Effector memory CD8-positive, alpha-beta T cell (primary cell): ENCODE results near the gene CISH.

Source experiments
- ATAC-seq: fragments of 150-1000 bp; cut with Tn5 transposase; replicated peaks from 2 replicates; pipeline ENCODE4 v1.10.0; 2021; ENCODE audit warnings: mild to moderate bottlenecking, moderate library complexity
- DNase-seq, 3 experiments: peaks; one replicate each; pipeline ENCODE4 v3.0.0; 2021
- H3K27ac Mint-ChIP-seq, 2 donors: one replicate each; pipeline ENCODE4 v1.8.0; 2022; ENCODE audit warnings: mild to moderate bottlenecking in 2 of 2, mixed read lengths in 2 of 2, moderate library complexity in 2 of 2
- H3K27me3 Mint-ChIP-seq, 2 donors: one replicate each; pipeline ENCODE4 v1.8.0; 2022; ENCODE audit warnings: mixed read lengths in 2 of 2
- H3K36me3 Mint-ChIP-seq: one replicate; pipeline ENCODE4 v1.8.0; 2022; ENCODE audit warnings: mild to moderate bottlenecking, moderate library complexity, mixed read lengths; ENCODE audit not compliant: insufficient read depth
- H3K4me1 Mint-ChIP-seq, 2 donors: one replicate each; pipeline ENCODE4 v1.8.0; 2022; ENCODE audit warnings: low read depth in 2 of 2, mixed read lengths in 2 of 2
- H3K4me3 Mint-ChIP-seq, 2 donors: one replicate each; pipeline ENCODE4 v1.8.0; 2022; ENCODE audit warnings: mild to moderate bottlenecking in 2 of 2, mixed read lengths in 2 of 2, moderate library complexity in 2 of 2
- H3K9me3 Mint-ChIP-seq, 2 donors: one replicate each; pipeline ENCODE4 v1.8.0; 2022; ENCODE audit warnings: mixed read lengths in 2 of 2
- total RNA-seq, 9 experiments: gene quantifications; one replicate each; lab custom pipeline; 2026; lab: John Stamatoyannopoulos, UW

Gene CISH
- 14.0 to 424 (median 210) reads per million in 9 experiments for total RNA-seq

DNA sequence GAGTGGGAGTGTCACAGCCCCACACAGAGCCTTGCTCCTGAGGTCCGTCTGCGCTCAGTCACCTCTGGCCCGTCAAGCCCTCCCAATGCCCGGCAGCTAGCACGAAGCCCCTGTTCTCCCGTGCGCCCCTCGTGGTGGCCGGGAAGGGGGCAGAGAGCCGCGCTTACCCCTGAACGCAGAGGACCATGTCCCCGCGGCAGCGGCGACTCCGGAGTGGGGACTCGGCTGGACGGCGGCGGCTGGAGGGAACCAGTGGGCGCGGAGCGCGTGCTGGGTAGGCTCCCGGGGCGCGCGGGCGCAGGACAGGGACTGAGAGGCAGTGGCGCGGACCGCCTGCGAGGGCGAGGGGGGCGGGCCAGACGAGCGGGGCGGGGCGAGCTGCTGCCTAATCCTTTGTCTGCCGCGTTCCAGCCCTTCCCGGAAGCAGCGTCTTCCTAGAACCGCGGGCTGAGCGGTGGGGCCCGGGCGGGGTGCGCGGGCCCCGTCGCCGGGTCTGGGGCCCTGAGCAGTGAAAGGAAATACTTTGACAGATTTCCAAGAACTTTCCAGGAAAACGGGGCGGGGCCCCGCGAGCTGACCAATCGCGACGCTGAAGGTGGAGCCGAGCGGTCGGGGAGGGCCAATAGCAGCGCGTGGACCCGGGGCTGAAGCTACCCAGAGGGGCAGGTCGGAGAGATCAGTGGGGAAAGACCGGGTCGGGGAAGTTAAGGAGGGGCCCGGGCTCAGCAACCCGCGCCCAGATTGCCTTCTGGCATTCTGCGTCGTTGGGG, at the start of gene CISH:
TSS of gene CISH (minus strand) at position 311 of the 770 bp plus-strand sequence. CDS start at position 187, 124 bp downstream.
- Mint-ChIP-seq H3K27me3 (no peaks in the 10 kb centered on the region), H3K36me3 (peaks cover 63% of the 10 kb centered on the region), H3K4me3 (peak within 1 kb of the TSS; percentile 97 to 99), H3K4me1 (peaks cover 75 to 76% of the 10 kb centered on the region in 2 donors), H3K9me3 (no peaks in the 10 kb centered on the region), H3K27ac (peak within 1 kb of the TSS; percentile 96 to 97)
- peak; percentile 84 to 89 (median 87) for DNase-seq
- peak; percentile 67 for ATAC-seq

GRCh38 chr3:50660386-50660785, 48.8 kb upstream of the CISH start:
- no peak overlapping the region for H3K27ac Mint-ChIP-seq
- H3K4me1 Mint-ChIP-seq = peaks cover 4% of the 10 kb centered on the region in 2 donors
- no peak for ATAC-seq
- H3K4me3 Mint-ChIP-seq = no peak overlapping the region
- H3K9me3 Mint-ChIP-seq = no peaks in the 10 kb centered on the region
- no peak for DNase-seq
- peaks cover 5 to 9% of the 10 kb centered on the region in 2 donors for H3K27me3 Mint-ChIP-seq
- no peaks in the 10 kb centered on the region for H3K36me3 Mint-ChIP-seq

GRCh38 chr3:50658831-50659230, 47.3 kb upstream of the CISH start:
- no peak overlapping the region for H3K27ac Mint-ChIP-seq
- H3K36me3 Mint-ChIP-seq = no peaks in the 10 kb centered on the region
- H3K27me3 Mint-ChIP-seq = peaks cover 5 to 9% of the 10 kb centered on the region in 2 donors
- no peak for DNase-seq
- no peak for ATAC-seq
- H3K9me3 Mint-ChIP-seq = no peaks in the 10 kb centered on the region
- peaks cover 2 to 3% of the 10 kb centered on the region in 2 donors for H3K4me1 Mint-ChIP-seq
- H3K4me3 Mint-ChIP-seq = no peak overlapping the region

DNA sequence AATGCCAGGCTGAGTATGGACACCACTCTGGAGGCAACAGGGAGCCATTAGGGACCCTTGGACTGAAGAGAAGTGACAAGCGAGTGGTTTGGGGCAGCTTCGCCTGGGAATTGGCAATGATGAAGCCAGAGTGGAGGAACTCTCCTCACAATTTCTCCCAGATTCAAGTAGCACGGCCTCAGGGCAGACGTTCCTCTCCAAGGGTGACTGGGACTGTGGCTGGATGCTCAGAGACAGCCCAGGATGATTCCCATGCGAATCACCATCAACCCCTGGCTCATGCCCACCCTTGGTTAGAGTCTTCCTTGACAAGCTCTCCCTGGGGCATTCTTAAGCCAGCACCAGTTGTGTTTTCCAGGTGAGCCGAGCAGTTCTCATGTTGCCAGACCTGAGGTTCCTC, 46.8 kb upstream of the CISH start:
- no peak for ATAC-seq
- DNase-seq = no peak
- H3K36me3 Mint-ChIP-seq = no peaks in the 10 kb centered on the region

GRCh38 chr3:50657816-50658215, 46.2 kb upstream of the CISH start:
- Mint-ChIP-seq H3K27ac (peak overlapping the region in 1 of 2 donors; percentile 12), H3K9me3 (no peaks in the 10 kb centered on the region), H3K4me3 (no peak overlapping the region), H3K36me3 (no peaks in the 10 kb centered on the region), H3K27me3 (peaks cover 5 to 9% of the 10 kb centered on the region in 2 donors), H3K4me1 (peaks cover 3 to 4% of the 10 kb centered on the region in 2 donors)
- ATAC-seq = no peak
- DNase-seq = no peak

More for the DNA sequence above, 46.8 kb upstream of the CISH start:
- no peak overlapping the region for H3K4me3 Mint-ChIP-seq
- peaks cover 2 to 3% of the 10 kb centered on the region in 2 donors for H3K4me1 Mint-ChIP-seq
- peaks cover 5 to 9% of the 10 kb centered on the region in 2 donors for H3K27me3 Mint-ChIP-seq
- H3K27ac Mint-ChIP-seq = peak overlapping the region in 1 of 2 donors; percentile 12
- no peaks in the 10 kb centered on the region for H3K9me3 Mint-ChIP-seq

DNA sequence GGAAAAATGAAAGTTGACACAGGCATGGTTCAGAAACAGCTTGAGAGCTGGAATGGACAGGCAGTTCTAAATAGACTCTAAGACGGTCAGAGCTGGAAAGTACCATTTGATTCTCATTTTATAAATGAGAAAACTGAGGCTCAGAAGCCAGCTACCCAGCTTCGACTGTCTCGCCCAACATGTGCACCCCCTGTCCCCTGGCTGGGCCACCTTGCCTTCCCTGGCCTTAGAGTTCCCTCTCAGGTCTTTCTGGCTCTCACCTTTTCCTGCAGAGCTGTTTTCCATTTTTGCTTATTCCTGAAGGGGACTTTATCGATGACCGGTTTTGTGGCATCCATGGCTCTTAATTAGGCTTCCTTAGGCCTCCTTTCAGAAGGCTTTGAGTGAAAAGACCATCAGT, 45.8 kb upstream of the CISH start:
- DNase-seq = no peak
- ATAC-seq = no peak
- peaks cover 5 to 9% of the 10 kb centered on the region in 2 donors for H3K27me3 Mint-ChIP-seq
- no peak overlapping the region for H3K4me3 Mint-ChIP-seq
- H3K9me3 Mint-ChIP-seq = no peaks in the 10 kb centered on the region
- H3K36me3 Mint-ChIP-seq = no peaks in the 10 kb centered on the region
- peaks cover 3 to 5% of the 10 kb centered on the region in 2 donors for H3K4me1 Mint-ChIP-seq
- no peak overlapping the region for H3K27ac Mint-ChIP-seq

- no peaks in the 10 kb centered on the region for H3K36me3 Mint-ChIP-seq
- no peak for DNase-seq
- no peak overlapping the region for H3K4me3 Mint-ChIP-seq
- ATAC-seq = no peak
- H3K9me3 Mint-ChIP-seq = no peaks in the 10 kb centered on the region
- H3K27me3 Mint-ChIP-seq = peaks cover 1 to 3% of the 10 kb centered on the region in 2 donors
- peak overlapping the region in 1 of 2 donors; percentile 30 for H3K27ac Mint-ChIP-seq
- peaks cover 3 to 5% of the 10 kb centered on the region in 2 donors for H3K4me1 Mint-ChIP-seq
Measured at GRCh38 chr3:50656417-50657195, 45.0 kb upstream of the CISH start.

DNA sequence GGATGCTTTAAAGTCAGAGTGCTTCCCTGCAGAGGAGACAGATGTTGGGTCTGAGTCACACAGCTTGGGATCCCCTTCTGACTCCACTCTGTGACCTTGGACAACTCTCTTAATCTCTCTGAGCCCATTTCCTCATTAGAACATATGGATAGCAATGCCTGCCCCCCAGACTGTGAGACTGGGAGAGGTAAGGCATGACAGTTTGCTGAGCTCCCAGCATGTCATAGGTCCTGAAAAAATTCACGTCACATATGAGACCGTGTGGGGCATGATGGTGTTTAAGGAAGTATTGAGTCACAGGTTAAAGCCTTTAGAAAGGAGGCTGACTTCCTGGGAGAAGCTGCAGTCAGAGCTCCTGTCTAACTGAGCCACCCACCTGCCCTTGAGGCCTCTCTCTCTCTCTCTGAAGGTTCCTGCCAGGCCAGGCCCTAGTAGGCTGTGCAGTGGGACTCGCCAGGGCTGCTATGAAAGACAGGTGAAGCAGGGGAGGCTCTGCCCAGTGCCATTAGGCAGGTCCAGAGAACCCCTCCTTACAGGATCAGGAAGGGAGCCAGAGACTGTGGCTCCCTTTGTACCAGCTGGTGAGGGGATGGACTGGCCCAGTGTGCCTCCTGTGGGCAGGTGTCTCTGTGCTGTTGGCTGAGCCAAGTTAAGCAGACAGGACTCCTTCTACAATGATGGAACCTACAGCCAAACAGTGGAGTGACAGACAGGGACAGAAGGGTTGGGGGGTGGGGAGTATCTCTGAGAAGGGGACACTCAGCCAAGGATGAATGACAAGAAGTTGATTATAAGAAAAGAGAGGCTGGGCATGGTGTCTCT, 43.6 kb upstream of the CISH start:
- Mint-ChIP-seq H3K27ac (peak overlapping the region; percentile 52 to 79), H3K9me3 (no peaks in the 10 kb centered on the region), H3K27me3 (no peaks in the 10 kb centered on the region), H3K4me3 (no peak overlapping the region), H3K36me3 (peaks cover 8% of the 10 kb centered on the region), H3K4me1 (peaks cover 3 to 7% of the 10 kb centered on the region in 2 donors)
- DNase-seq = no peak
- ATAC-seq = no peak

- Mint-ChIP-seq H3K4me1 (peaks cover 3 to 7% of the 10 kb centered on the region in 2 donors), H3K4me3 (no peak overlapping the region), H3K36me3 (peaks cover 8% of the 10 kb centered on the region), H3K27me3 (no peaks in the 10 kb centered on the region), H3K27ac (peak overlapping the region in 1 of 2 donors; percentile 52), H3K9me3 (no peaks in the 10 kb centered on the region)
- ATAC-seq = no peak
- DNase-seq = no peak
Measured at GRCh38 chr3:50653937-50654595, 42.5 kb upstream of the CISH start.

- Mint-ChIP-seq H3K4me3 (no peak overlapping the region), H3K4me1 (peaks cover 3 to 7% of the 10 kb centered on the region in 2 donors), H3K36me3 (peaks cover 14% of the 10 kb centered on the region), H3K9me3 (no peaks in the 10 kb centered on the region), H3K27ac (peak overlapping the region in 1 of 2 donors; percentile 79), H3K27me3 (no peaks in the 10 kb centered on the region)
- DNase-seq = peak; percentile 33 to 43 (median 40)
- ATAC-seq = peak; percentile 68
Measured at GRCh38 chr3:50652709-50653108, 41.1 kb upstream of the CISH start.

GRCh38 chr3:50651920-50652529, 40.5 kb upstream of the CISH start:
- Mint-ChIP-seq H3K27ac (peak overlapping the region in 1 of 2 donors; percentile 79), H3K4me3 (no peak overlapping the region), H3K4me1 (peaks cover 3 to 7% of the 10 kb centered on the region in 2 donors), H3K27me3 (no peaks in the 10 kb centered on the region), H3K36me3 (peaks cover 15% of the 10 kb centered on the region), H3K9me3 (no peaks in the 10 kb centered on the region)
- DNase-seq = no peak
- ATAC-seq = no peak

DNA sequence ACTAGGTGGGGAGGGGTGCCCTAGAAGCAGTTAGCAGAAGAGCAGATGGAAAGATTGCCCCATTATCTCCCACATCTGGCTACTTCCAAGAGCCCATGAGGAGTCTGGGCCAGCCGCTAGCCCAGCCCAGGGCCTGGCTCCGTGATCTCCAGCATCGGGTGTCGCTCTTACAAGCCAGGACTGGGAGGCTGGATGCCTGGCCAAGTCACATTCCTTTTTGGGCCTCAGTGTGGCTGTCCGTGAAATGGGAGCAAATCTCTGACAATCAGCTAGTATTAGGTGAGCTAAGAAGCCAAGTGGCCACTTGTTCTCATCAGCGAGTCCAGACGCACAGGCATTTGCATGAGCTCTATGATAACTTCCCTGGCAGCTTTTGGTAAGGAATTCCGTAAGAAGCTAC, 39.9 kb upstream of the CISH start:
- Mint-ChIP-seq H3K27ac (peak overlapping the region in 1 of 2 donors; percentile 71), H3K9me3 (no peaks in the 10 kb centered on the region), H3K4me3 (no peak overlapping the region), H3K36me3 (peaks cover 17% of the 10 kb centered on the region), H3K4me1 (peaks cover 3 to 7% of the 10 kb centered on the region in 2 donors), H3K27me3 (no peaks in the 10 kb centered on the region)
- ATAC-seq = no peak
- no peak for DNase-seq
